Measurements from ENCODE around the gene PLK2. TPM values are rescaled to one million over a fixed set of nuclear protein-coding genes. Genes with fewer than 3 reads are reported as not detected.

Gene PLK2
- total RNA-seq, 1 donor from 2014 or later, result 72.3 TPM

DNA sequence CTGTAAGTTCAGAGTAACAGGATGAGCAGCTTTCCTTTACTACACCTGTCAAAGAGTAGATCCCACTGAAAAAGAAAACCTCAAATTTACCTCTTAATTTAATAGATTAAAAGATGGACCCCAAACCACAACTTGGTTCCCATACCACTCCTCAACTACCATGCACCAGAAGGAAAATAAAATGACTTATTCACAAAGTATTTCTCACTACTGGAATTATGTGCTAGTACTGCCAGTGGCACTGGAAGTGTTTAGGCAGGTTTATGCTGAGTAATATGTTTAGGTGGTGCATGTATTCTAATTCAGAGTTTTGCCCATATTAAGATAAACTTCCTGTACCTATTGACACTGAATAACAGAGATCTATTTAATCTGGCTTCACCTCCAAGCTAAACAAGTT lies 6.6 kb downstream of the PLK2 start:
- intact Hi-C loops (cut with micrococcal nuclease), result loop anchor here (10.0 kb wide), 1 partner anchor 89 kb away; no protein-coding TSS in a partner anchor
- DNase-seq (no peak), ATAC-seq (no peak)

DNA sequence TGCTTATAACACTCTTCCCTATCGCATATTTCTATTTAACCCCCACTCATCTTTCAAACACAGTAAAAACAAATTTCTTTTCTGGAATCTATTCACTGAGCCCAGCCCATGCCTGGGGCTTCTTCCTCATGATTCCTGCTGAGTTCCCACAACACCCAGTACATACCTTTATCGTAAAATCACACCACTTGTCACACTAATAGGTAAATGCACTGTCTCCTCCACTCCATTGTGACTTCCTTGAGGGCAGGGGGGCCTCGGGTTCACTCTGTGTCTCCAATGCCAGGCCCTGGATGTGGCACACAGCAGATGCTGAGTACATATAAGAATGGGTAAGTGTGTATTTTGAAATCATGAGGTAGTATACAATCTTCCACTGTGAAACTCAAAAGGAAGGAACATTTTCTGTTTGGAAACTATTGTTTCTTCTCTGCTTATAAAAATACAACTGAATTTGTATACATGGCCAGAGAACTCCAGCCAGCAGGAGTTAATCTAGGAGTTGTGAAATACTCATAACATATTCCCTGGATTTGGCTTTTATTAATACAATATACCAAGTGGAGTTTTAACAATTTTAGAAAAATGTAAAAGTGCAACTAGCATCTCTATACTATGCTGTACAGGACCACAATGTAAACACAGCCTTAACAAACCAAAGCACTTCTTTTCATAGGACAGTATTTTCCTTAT lies 7.2 kb downstream of the PLK2 start:
- DNase-seq, result no peak
- ATAC-seq, result no peak
- intact Hi-C loops (cut with micrococcal nuclease), result loop anchor here (10.0 kb wide), 1 partner anchor 88 kb away; no protein-coding TSS in a partner anchor

DNA sequence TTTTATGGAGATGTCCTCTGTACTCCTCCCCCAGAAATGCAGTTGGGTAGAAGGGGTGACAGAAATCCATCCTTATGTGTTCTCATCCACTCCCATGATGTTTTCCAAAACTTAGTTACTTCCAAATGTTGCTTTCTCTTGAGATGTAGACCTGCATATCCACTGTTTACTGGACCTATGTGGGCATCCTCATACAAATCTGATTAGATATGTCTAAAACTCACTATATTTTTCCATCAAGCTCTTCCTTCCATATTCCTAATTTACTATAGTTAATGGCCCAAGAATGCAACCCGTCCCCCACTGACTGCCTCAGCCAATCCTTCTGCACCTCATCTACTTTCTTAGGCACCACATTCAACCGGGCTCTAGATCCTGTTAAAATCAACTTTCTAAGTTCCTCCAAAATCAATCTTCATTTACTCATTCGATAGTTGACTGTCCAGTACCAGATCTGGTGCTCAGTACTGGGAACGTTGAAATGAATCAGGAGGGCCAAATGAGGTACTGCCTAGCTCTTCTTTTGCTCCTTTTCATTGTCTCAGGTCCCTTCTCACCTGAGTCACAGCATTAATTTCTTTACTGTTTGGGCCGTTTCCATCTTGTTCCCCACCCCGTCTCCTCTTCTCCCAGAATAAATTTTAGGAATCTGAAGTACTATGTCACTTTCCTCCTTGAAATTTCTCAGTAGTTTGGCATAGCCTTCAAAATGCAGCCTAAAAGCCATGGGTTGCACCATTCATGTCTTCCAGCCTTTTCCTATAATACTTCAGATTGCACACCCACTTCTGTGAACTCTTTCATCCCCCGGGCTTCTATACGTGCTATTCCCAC lies 7.9 kb downstream of the PLK2 start:
- ATAC-seq (no peak), DNase-seq (no peak)
- intact Hi-C loops (cut with micrococcal nuclease), result loop anchor here (10.0 kb wide), 1 partner anchor 87 kb away; no protein-coding TSS in a partner anchor

DNA sequence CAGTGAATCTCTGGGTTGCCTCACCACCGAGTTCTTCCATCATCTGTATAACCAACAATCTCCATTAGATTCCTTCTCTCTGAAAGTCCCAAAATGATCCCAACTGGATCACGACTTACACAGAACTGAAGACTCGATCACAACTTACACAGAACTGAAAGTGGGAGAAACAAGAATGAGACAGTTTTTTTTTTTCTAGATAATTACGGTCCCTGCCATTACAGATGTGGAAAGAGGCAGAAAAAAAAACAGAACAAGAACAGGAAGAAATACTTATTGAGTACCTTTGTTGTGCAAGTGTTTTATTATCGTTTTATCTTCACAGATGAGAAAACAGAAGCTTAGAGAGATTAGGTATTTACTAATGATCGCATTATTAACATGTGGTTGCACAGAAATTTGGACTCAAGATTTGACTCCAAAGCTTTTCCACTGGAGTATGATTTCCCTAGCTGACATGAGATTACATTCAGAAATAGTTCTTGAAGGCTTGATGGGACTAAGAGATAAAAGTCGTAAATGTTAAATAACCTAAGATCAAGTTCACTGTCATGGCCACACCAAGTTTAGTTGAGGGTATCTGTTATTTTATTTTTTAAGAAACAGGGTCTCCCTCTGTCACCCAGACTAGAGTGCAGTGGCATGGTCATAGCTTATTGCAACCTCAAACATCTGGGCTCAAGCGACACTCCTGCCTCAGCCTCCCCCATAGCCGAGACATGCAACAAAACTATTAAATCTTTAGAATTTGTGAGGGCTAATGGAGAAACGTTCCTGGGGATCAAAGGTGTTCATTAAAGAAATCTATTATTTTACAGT lies 8.9 kb downstream of the PLK2 start:
- intact Hi-C loops (cut with micrococcal nuclease), result loop anchor here (10.0 kb wide), 1 partner anchor 86 kb away; no protein-coding TSS in a partner anchor
- no peak for DNase-seq
- no peak for ATAC-seq

DNA sequence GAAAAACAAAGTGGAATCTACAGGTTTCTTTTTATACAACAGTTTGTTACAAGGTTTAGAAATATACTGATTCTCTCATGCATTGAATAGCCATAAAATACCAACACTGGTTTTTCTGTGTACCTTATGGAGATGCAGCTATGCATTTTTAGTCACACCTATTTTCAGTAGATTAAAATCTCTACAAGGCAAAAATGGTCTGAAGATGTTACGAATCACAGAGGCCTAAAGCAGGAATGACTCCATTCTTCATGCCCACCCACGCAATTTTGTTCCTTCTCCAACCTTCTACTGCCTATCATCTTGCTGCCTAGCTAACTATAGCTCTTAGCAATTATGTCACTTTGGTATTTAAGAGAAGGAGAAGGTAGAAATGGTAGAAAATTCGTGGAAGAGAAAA lies 9.9 kb downstream of the PLK2 start:
- no peak for ATAC-seq
- no peak for DNase-seq
- intact Hi-C loops (cut with micrococcal nuclease), result loop anchor here (10.0 kb wide), 1 partner anchor 85 kb away; no protein-coding TSS in a partner anchor

DNA sequence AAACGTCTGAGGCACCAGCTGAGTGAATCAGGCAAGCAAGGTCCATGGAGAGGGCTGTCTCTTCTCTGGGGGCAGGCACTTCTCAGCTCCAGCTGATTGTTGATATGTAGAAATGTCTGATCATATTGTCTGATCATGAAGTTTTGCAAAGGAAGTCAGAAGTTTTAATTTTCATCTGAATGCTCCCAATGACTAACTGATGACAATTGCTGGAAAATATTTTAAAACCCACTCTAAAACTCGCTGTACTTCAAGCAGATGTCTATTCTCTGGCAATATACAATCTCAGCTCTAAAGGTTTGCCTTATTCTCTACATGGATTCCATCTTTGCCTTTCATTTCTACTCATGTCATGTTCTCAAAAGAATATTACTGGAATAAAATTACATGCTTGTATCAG lies 12.7 kb downstream of the PLK2 start:
- ATAC-seq, result no peak
- intact Hi-C loops (cut with micrococcal nuclease), result no loop called here
- DNase-seq, result no peak

DNA sequence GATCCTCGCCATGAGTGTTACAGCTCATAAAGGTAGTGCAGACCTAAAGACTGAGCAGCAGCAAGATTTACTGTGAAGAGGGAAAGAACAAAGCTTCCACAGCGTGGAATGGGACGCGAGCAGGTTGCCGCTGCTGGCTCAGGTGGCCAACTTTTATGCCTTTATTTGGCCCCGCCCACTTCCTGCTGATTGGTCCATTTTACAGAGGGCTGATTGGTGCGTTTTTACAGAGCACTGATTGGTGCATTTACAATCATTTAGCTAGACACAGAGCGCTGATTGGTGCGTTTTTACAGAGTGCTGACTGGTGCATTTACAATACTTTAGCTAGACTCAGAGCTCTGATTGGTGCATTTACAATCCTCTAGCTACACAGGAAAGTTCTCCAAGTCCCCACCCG lies 13.9 kb downstream of the PLK2 start:
- DNase-seq, result no peak
- intact Hi-C loops (cut with micrococcal nuclease), result no loop called here
- ATAC-seq, result no peak

DNA sequence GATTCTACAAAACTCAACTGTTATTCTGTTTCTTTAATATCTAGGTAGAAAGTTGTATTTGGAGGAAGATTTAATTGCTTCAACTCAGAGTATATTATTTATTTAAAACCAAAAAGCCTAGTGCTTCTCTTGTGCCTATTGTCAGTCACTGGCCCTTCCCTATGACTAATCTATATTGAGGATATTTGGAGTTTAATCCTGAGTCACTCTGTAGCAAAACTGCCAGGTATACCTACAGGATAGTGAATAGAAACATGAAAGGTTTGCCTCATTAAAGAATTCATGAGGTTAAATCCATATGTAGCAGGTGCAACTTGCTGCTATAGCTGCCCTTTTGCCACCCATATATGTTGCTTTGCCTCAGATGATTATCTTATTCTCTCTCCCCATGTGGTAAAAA lies 15.1 kb downstream of the PLK2 start:
- DNase-seq, result no peak
- no peak for ATAC-seq
- intact Hi-C loops (cut with micrococcal nuclease), result no loop called here

DNA sequence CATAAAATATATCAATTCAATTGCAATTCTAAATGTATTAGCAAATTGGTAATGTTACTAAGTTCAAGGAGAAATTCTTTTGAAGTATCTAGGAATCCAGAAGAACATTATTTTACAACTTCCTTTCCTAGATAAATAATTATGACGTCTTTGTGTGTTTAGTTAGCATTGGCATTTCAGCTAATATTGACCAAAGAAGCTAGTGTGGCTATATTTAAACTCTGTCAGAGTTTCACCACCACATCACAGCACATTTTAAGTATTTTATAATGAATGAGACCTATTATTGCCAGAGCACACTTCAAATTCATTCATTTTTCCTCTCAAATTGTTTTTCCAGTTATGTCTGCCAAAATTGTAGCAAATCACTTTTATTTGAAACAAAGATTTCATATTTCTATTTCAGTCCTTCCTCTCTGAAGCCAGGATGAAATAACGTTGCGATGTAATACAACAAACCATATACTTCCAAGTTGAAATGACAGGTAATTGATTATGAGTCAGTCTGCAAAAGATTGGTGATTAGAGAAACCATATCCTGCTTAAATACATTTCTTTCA lies 18.9 kb downstream of the PLK2 start:
- no peak for DNase-seq
- no peak for ATAC-seq
- intact Hi-C loops (cut with micrococcal nuclease), result no loop called here

DNA sequence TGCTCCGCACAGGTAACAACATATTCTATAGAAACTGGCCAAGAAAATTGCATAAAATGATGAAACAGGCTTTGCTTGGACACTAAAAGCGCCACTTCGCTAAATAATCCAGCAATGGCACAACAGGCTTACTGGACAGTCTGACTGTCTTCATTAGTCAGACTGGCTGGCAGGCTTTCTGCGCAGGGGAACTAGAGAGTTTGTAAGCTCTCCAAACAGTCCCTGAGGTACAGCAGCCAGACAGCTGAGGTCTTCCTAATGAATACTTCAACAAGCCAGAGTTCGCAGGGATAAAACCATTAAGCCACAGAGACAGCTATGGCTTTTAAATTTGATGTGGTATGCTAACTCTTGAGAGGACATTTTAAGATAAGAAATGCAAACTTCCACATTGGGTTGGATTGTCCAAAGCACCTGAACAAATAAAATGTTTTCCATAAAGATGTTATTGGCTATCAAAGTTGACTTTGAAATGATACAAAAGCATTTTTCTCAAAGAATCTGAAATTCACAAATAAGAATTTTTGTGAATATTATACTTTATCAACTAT lies 20.7 kb downstream of the PLK2 start:
- ATAC-seq (no peak), DNase-seq (no peak)
- intact Hi-C loops (cut with micrococcal nuclease), result no loop called here

DNA sequence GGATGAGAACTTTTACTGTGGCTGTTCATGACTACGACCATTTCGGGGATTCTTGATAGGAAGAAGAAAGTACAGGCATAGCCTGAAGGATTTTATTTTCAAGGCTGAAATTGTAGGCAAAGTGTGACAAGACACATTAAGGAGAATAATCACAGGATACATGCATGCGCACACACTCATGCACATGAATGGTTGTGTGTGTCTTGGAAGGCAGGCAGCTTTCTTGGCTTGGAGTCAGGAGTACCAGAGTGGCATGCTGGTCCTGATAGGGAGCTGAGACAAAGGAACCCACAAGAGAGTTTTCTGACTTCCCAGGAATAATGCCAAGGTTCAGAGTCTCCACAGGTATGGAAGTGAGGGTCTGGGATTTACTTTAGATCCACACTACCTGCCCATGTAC lies 22.2 kb downstream of the PLK2 start:
- DNase-seq (no peak), ATAC-seq (no peak)
- intact Hi-C loops (cut with micrococcal nuclease), result no loop called here

DNA sequence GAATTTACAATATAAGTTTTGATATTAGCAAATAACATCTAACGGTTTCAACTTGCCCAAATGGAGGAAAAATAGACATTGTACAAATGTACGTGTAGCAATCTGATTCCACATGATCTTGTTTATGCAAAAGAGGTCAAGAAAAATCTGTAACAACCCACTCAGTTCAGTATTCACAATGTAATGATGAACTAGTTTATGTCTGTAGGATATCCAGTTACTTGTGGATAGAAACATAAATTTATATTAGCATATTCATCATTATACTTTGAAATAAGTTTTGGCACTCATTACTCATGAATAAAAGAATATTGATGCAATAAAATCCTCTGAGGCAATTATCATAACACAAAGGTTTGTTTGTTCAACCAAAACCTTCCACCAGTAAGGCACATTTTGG lies 28.1 kb downstream of the PLK2 start:
- intact Hi-C loops (cut with micrococcal nuclease), result no loop called here
- DNase-seq (no peak), ATAC-seq (no peak)

DNA sequence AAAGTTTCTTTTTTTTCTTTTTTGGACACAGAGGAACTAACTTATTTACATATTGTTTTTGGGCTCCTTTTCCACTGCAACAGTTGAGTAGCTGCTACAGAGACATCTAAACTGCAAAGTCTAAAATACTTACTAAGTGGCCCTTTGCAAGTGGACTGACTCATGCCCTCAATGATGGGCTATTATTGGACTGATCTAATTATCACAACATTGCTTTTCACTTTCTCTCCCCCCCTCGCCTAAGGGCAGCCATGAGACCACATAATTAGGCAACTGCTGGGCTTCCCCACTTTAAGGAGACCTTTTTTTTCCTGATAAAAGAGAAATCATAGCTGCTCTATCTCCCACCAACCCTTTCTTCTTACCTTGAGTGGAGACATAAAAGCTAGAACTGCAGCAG lies 47.0 kb downstream of the PLK2 start:
- no peak for DNase-seq
- intact Hi-C loops (cut with micrococcal nuclease), result no loop called here
- ATAC-seq, result peak; percentile 56

DNA sequence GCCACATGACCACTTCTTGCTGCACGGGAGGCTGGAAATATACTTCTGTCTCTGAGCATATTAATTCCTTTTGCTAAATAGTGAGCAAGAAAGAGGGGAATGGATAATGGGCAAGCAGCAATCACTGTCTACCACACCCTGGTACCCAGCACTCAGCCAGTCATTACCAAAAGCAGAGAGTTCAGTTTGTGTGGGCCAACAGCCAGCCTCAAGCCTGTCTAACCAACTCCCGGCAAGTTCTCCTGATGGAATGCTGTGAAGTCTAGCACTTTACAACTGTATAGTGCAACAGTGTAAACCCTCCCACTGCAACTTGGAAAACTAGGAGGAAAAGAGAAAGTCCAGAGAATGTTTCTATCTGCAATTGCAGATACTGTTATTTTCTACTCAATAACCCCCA lies 47.8 kb downstream of the PLK2 start:
- intact Hi-C loops (cut with micrococcal nuclease), result no loop called here
- no peak for ATAC-seq
- DNase-seq, result no peak

DNA sequence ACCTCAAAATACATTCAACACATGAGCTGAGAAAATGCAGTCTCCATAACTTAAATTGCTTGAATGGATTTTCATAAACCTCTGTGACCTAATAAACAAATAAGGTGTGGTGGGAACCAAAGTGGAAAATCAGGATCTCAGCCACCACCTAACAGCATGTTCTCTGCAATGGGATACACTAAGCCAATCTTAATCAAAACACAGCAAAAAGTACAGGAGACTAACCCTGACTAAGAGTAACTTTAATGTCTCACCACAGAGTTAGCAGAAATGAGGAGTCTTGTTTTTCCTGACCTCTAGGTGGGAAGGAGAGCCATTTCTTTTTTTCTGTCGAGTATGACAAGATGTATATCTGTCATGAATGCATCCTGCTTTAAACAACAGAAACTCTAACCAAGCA lies 48.5 kb downstream of the PLK2 start:
- intact Hi-C loops (cut with micrococcal nuclease), result no loop called here
- no peak for ATAC-seq
- DNase-seq, result no peak

DNA sequence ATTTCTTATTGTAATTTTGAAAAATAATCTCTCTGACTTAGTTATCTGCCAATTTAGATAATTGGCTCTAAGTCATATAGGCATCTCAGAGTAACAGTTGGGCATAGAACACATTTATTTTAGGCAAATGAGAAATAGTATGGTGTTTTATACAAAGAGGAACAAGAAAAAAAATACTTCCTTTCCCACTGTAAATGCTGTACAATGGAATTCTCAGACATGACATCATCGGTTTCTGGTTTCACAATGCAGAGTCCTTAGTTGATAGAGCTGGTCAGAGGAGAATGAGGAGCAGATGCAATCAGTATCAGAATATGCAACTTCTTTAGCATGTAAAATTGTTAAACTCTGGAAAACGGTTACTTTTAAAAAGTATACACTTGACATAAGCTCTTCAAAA lies 49.4 kb downstream of the PLK2 start:
- intact Hi-C loops (cut with micrococcal nuclease), result no loop called here
- DNase-seq, result no peak
- peak; percentile 50 for ATAC-seq

DNA sequence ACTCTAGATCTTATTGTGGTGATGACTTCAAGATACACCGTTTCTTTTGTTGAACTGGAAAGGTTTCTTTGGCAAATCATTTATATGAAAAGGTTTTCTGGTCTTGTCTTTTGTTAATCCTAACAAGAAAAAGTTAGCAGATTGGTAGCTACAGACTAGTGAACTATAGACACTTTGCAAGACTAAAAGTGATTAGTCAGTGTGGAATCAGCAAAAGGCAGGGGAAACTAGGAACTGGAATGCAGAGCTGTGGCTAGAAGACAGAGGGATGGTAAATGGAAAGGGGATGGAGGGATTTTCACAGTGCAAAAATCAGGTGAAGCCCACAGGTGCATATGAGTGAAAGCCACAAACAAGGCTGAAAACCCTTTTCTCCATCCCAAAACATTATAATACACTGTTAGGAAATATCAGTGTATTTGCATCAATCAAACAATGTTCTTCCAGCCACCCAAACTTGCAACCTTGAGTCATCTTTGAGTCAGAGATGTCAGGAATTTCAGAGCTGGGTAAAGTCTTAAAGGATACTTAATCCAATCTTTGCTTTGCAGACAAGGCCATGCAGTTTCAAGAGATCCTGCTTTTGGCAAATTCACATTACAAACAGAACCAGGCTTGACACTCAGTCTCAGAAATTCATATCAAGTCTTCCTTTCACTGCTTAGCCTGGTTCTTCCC lies 52.7 kb downstream of the PLK2 start:
- DNase-seq (no peak), ATAC-seq (no peak)
- intact Hi-C loops (cut with micrococcal nuclease), result no loop called here

DNA sequence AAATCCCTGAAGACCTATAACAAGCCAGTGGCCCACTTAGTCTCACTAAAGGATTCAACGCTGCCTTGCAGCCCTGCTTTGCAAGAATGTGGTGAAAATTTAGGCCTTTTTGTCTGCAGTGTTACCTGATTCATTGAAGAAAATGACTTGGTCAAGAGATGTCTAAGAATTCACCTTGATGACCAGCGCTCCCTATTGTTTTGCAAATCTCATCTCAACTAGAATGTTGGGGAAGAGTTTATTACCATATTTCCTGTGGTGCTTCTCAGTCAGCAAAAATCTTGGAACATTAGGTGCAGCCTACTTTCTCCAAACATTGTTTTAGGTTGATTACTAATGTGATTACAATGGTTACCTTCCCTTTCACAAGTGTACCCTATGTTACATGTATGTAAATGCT lies 53.5 kb downstream of the PLK2 start:
- intact Hi-C loops (cut with micrococcal nuclease), result no loop called here
- ATAC-seq, result no peak
- no peak for DNase-seq

DNA sequence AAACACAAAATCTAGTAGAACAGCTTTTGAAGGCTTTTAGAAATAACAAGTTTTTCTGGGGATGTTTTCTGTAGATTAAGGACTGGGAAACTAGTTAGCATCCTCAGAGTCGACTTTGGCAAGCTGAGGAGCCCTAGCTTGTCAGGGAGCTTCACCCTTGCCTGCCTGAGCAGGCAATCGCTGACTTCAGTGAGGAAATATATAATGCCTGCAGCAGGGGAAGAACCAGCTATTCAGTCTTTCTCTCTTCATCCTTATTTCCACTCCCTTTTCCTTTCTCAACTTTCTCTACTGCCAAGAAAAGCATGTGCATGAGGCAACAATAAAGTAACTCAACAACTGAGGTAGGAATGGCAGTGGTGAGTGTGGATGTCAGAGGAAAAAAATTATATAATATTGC lies 54.7 kb downstream of the PLK2 start:
- DNase-seq (no peak), ATAC-seq (no peak)
- intact Hi-C loops (cut with micrococcal nuclease), result no loop called here
